Measurements from ENCODE around the gene CYP27B1.

DNA sequence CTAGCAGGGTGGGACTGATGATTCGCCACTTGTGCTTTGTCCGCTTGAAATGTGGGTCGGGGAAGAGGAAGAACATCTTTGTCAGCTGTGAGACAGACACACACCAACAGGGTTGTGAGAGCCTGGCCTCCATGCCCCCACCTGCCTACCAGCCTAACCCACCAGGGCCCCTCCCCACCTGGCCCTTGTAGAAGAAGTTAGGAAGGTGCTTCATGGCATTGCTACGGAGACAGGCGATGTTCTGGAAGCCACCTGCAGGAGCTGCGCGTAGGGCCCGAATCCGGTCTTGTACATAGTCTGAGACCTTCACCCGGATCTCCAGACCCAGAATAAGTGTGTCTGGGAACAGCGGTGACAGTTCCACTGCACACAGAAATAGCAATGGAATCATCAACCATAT is 2.7 kb upstream of the CYP27B1 start:
- TF ChIP-seq POLR2A (IDR thresholded peaks at IDR 0.05), result no peak
- TF ChIP-seq, protein P1, sequence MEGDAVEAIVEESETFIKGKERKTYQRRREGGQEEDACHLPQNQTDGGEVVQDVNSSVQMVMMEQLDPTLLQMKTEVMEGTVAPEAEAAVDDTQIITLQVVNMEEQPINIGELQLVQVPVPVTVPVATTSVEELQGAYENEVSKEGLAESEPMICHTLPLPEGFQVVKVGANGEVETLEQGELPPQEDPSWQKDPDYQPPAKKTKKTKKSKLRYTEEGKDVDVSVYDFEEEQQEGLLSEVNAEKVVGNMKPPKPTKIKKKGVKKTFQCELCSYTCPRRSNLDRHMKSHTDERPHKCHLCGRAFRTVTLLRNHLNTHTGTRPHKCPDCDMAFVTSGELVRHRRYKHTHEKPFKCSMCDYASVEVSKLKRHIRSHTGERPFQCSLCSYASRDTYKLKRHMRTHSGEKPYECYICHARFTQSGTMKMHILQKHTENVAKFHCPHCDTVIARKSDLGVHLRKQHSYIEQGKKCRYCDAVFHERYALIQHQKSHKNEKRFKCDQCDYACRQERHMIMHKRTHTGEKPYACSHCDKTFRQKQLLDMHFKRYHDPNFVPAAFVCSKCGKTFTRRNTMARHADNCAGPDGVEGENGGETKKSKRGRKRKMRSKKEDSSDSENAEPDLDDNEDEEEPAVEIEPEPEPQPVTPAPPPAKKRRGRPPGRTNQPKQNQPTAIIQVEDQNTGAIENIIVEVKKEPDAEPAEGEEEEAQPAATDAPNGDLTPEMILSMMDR (IDR thresholded peaks at IDR 0.05 in 4 of 5, conservative IDR thresholded peaks at IDR 0.05 in 1 of 5), result no peak

Measured in gastrocnemius medialis (tissue), 4 donors.